Measurements from ENCODE around the gene COL9A2.

COL9A2 gene

DNA sequence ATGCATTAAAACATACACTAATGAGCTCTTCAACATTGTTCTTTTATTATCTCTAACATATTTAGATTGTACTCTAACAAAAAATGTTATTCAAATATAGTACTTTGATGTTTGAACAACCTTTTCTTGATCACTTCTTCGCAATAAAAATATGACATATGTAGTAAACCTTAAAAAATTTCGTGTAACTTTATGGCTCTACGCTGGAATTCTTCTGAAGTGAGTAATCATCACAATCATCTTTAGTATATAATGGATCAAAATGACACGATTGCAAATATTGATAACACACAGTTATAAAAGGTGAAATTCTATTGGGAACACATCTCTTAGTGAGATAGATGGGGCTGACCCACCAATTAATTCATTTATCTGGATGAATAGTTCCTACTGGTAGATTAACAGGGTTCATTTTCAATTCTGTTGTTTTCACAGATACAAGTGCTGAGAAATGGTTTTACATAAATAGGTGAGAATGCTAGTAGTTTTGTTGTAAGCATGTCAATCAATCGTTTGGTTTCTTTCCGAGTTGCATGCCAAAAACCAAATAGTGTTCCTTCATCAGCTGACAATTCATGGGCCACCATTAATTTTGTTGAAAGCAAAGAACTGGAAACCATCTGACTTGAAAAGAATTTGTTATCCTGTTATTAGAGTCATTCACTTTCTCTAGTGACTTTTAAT lies 60.5 kb downstream of the COL9A2 start:
- DNase-seq = no peak

DNA sequence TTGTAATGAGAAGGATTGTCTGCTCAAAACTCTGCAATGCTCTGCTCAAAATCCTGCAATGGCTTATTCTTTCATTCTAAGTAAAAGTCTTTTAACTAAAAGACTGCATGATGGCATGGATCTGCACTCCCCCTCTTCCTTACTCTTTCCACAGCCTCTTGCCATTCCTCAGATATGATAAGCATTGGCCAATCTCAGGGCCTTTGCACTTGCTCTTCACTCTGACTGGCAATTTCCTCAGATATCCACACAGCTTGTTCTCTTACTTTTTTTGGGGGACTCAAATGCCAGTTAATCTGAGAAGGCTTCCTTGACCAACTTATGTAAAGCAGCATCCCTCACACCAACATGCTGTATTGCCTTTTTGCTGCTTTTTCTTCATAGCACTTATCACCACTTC lies 61.9 kb downstream of the COL9A2 start:
- no peak for DNase-seq

DNA sequence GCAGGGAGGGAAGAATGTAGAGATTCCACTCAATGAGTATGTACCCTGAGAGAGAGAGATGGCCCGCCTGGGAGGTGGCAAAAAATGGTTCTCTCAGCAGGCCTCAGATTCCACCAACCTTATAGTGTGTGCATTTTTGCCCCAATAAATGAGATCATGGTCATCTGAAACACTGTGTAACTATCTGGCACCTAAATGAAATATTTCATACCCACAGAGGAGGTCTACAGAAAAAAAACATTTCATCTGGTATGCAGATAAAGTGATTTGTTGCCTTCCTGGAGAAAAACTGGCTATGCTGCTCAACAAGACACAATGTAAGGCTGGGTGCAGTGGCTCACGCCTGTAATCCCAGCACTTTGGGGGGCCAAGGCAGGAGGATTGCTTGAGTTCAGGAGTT lies 64.5 kb downstream of the COL9A2 start:
- DNase-seq = no peak

DNA sequence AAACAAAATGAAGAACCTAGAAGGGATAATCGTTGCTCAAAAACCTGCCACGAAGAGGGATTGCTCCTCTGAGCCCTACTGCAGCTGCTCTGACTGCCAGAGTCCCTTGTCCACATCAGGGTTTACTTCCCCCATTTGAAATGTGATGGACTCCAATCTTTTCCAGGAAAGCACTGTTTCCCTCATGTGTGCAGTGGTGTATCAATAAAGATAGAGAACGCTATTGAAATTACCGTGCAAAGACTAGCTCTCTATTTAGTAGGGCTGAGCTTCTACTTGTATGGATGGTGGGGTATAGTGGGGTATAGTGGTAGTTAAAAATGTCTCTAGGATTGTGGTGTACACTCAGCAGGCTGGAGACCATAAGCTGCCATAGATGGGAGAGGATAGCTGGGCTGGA lies 65.6 kb downstream of the COL9A2 start:
- no peak for DNase-seq
